HFFc6 (cell line): ENCODE results near the gene SLC24A4. TPM values are rescaled to one million over a fixed set of nuclear protein-coding genes. Genes with fewer than 3 reads are reported as not detected.
A peak's percentile ranks its signal among the peaks of the same experiment; 100 is the strongest.

Experiments
- DNase-seq: peaks from one replicate; pipeline ENCODE4 v3.0.0-alpha.2; 2018
- H3K27ac Mint-ChIP-seq: 2 replicates; pipeline ENCODE4 v1.8.0; 2020; ENCODE audit warnings: mild to moderate bottlenecking, mixed read lengths
- H3K27me3 Mint-ChIP-seq: 2 replicates; pipeline ENCODE4 v1.8.0; 2021; ENCODE audit warnings: mild to moderate bottlenecking, moderate library complexity, mixed read lengths; ENCODE audit not compliant: insufficient read depth
- H3K36me3 Mint-ChIP-seq: 2 replicates; pipeline ENCODE4 v1.8.0; 2021; ENCODE audit warnings: low read depth, mixed read lengths
- H3K4me1 Mint-ChIP-seq: 2 replicates; pipeline ENCODE4 v1.8.0; 2020; ENCODE audit warnings: low read depth, mixed read lengths
- H3K4me3 Mint-ChIP-seq: 2 replicates; pipeline ENCODE4 v1.8.0; 2020; ENCODE audit warnings: mild to moderate bottlenecking, moderate library complexity, mixed read lengths
- H3K9me3 Mint-ChIP-seq: 2 replicates; pipeline ENCODE4 v1.8.0; 2020; ENCODE audit warnings: mild to moderate bottlenecking, mixed read lengths
- total RNA-seq, 6 experiments: library from RNA; stranded (reverse); fragmentation: NEBNext Ultra II Directional; extraction: Animal tissue kit (Norgen Biotek cat#: 25700); gene quantifications; 2 replicates in 1 of 6; 3 replicates in 5 of 6; pipeline ENCODE4 v1.2.3, GENCODE V29; 2021
- TF ChIP-seq, protein P1 (sequence below): fragments of 200-600 bp; sonication (generic); IDR thresholded peaks from 2 replicates; pipeline ENCODE4 v1.5.0; 2021; ENCODE audit warnings: antibody characterized with exemption, mild to moderate bottlenecking

The SLC24A4 gene
- total RNA-seq, 6 experiments from 2014 or later: not detected

GRCh38 chr14:92540472-92541048 lies 217.6 kb downstream of the SLC24A4 start:
- peak; percentile 97 for DNase-seq
- Mint-ChIP-seq H3K9me3 (peaks cover 5% of the 10 kb centered on the region), H3K27ac (peak overlapping the region; percentile 95), H3K27me3 (peaks cover 3% of the 10 kb centered on the region; the same call in 1 of the 2 replicates), H3K4me3 (peak overlapping the region; percentile 55), H3K36me3 (peaks cover 15% of the 10 kb centered on the region), H3K4me1 (peaks cover 49% of the 10 kb centered on the region)
- TF ChIP-seq, protein P1, sequence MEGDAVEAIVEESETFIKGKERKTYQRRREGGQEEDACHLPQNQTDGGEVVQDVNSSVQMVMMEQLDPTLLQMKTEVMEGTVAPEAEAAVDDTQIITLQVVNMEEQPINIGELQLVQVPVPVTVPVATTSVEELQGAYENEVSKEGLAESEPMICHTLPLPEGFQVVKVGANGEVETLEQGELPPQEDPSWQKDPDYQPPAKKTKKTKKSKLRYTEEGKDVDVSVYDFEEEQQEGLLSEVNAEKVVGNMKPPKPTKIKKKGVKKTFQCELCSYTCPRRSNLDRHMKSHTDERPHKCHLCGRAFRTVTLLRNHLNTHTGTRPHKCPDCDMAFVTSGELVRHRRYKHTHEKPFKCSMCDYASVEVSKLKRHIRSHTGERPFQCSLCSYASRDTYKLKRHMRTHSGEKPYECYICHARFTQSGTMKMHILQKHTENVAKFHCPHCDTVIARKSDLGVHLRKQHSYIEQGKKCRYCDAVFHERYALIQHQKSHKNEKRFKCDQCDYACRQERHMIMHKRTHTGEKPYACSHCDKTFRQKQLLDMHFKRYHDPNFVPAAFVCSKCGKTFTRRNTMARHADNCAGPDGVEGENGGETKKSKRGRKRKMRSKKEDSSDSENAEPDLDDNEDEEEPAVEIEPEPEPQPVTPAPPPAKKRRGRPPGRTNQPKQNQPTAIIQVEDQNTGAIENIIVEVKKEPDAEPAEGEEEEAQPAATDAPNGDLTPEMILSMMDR: no peak

DNA sequence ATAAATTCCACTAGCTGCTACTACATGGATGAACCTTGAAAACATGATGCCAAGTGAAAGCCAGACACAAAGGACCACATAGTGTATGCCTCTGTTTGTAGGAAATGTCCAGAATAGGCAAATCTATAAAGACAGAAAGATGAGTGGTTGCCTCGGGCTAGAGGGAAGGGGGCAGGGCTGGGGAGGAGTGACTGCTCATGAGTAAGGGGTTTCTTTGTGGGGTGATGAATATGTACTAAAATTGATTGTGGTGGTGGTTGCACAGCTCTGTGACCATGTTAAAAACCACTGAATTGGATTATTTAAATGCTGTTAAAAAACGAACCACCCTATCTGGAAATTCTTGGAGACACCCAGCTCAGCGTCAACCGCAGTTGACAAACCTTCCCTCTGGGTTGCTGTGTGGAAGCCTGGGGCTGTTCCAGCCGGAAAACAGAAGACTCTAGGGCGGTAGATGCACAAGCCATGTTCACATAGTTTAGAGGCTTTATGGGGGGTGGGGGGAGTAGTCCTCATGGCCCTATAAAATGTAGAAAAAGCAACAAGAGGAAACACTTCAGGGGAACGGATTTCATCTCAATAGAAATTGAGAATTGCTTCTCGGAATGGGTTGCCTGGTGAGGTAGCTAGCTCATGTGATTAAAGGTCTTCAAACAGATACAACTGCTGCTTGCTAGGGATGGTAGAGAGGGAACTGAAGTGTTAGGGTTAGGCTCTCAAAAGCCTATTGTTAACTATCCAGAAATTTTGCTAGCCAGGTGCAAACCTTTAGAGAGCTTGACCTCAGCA lies 220.0 kb downstream of the SLC24A4 start:
- H3K27me3 Mint-ChIP-seq: peaks cover 3% of the 10 kb centered on the region; the same call in 1 of the 2 replicates
- H3K9me3 Mint-ChIP-seq: peaks cover 5% of the 10 kb centered on the region
- H3K4me1 Mint-ChIP-seq: peaks cover 41% of the 10 kb centered on the region
- DNase-seq: no peak
- H3K27ac Mint-ChIP-seq: no peak overlapping the region
- no peak overlapping the region for H3K4me3 Mint-ChIP-seq
- TF ChIP-seq, protein P1: no peak
- H3K36me3 Mint-ChIP-seq: peaks cover 15% of the 10 kb centered on the region

GRCh38 chr14:92544051-92544720 lies 221.2 kb downstream of the SLC24A4 start:
- TF ChIP-seq, protein P1: no peak
- H3K9me3 Mint-ChIP-seq: peaks cover 5% of the 10 kb centered on the region
- no peak overlapping the region for H3K4me3 Mint-ChIP-seq
- H3K4me1 Mint-ChIP-seq: peaks cover 38% of the 10 kb centered on the region
- H3K27me3 Mint-ChIP-seq: peaks cover 3% of the 10 kb centered on the region; the same call in 1 of the 2 replicates
- H3K36me3 Mint-ChIP-seq: peaks cover 15% of the 10 kb centered on the region
- H3K27ac Mint-ChIP-seq: no peak overlapping the region
- DNase-seq: no peak

GRCh38 chr14:92546347-92547053 lies 223.5 kb downstream of the SLC24A4 start:
- H3K9me3 Mint-ChIP-seq: no peaks in the 10 kb centered on the region
- peaks cover 37% of the 10 kb centered on the region for H3K4me1 Mint-ChIP-seq
- TF ChIP-seq, protein P1: no peak
- H3K4me3 Mint-ChIP-seq: peak overlapping the region; percentile 30; the same call in 1 of the 2 replicates
- H3K27ac Mint-ChIP-seq: peak overlapping the region; percentile 61; the same call in 1 of the 2 replicates
- peak; percentile 21 for DNase-seq
- peaks cover 6% of the 10 kb centered on the region; the same call in 1 of the 2 replicates for H3K36me3 Mint-ChIP-seq
- H3K27me3 Mint-ChIP-seq: peaks cover 5% of the 10 kb centered on the region
